Astrocyte (in vitro differentiated cells and primary cell): Measurements from ENCODE around the gene GKN2.

Experiments used
- EZH2 ChIP-seq: IDR thresholded peaks from 2 replicates; pipeline ENCODE4 v1.6.1; 2012; ENCODE audit warnings: mild to moderate bottlenecking, low read length, inconsistent platforms; ENCODE audit not compliant: insufficient read depth
- TF ChIP-seq, protein P1 (sequence below): IDR thresholded peaks from 2 replicates; pipeline ENCODE4 v1.5.1; 2011; ENCODE audit warnings: low read depth, mild to moderate bottlenecking, inconsistent platforms, low read length, moderate library complexity; ENCODE audit not compliant: insufficient read depth

DNA sequence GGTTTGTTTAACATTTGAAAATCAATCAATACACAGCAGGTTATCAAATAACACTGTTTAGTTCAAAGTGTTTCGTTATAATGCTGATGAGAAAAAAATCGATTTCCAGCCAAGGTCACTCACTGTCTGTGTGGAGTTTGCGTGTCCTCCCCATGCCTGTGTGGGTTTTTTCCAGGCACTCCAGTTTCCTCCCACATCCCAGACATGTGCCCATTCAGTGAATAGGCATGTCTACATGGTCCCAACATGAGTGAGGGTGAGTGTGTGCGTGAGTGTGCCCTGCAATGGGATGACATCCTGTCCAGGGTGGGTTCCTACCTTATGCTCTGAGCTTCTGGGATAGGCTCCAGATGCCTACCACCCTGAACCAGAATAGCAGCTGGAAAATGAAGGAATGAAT lies 8.7 kb upstream of the GKN2 start:
- no peak for TF ChIP-seq EZH2
- TF ChIP-seq, protein P1, sequence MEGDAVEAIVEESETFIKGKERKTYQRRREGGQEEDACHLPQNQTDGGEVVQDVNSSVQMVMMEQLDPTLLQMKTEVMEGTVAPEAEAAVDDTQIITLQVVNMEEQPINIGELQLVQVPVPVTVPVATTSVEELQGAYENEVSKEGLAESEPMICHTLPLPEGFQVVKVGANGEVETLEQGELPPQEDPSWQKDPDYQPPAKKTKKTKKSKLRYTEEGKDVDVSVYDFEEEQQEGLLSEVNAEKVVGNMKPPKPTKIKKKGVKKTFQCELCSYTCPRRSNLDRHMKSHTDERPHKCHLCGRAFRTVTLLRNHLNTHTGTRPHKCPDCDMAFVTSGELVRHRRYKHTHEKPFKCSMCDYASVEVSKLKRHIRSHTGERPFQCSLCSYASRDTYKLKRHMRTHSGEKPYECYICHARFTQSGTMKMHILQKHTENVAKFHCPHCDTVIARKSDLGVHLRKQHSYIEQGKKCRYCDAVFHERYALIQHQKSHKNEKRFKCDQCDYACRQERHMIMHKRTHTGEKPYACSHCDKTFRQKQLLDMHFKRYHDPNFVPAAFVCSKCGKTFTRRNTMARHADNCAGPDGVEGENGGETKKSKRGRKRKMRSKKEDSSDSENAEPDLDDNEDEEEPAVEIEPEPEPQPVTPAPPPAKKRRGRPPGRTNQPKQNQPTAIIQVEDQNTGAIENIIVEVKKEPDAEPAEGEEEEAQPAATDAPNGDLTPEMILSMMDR: no peak
